IMR-90 (cell line): ENCODE data around the gene GOSR1. TPM values are rescaled to one million over a fixed set of nuclear protein-coding genes. Genes with fewer than 3 reads are reported as not detected.

ENCODE experiments used
- ATAC-seq: fragments of 200-7000 bp; cut with Tn5 transposase; 2 replicates; pipeline ENCODE4 v1.9.1; 2020; ENCODE audit warnings: low read depth, mild to moderate bottlenecking, moderate library complexity
- BruUV-seq: library from RNA; stranded (reverse); fragments of 400-500 nt; replicated peaks from 2 replicates; lab custom pipeline; 2021; lab: Mats Ljungman, UMichigan
- CTCF ChIA-PET: fragments of 300-600 bp; formaldehyde crosslinking; extraction: SDS; loops from one replicate; lab custom pipeline; 2021; ENCODE audit warnings: antibody characterized with exemption; lab: Yijun Ruan, JAX
- POLR2A ChIA-PET: fragments of 300-600 bp; sonication (Branson Sonifier 250); formaldehyde crosslinking; loops from one replicate; lab custom pipeline; 2022; ENCODE audit warnings: antibody characterized with exemption; ENCODE audit not compliant: unreplicated experiment; lab: Charles Lee
- DNase-seq: peaks from one replicate; pipeline ENCODE4 v3.0.0; 2013
- H2AFZ ChIP-seq: replicated peaks from 2 replicates; pipeline ENCODE3; 2013; ENCODE audit warnings: low read length, mild to moderate bottlenecking; ENCODE audit not compliant: poor library complexity
- H2AK5ac ChIP-seq: 2 replicates; pipeline ENCODE4 v1.6.1; 2013; ENCODE audit warnings: low read depth, low read length, inconsistent platforms
- H2AK9ac ChIP-seq: replicated peaks from 2 replicates; pipeline ENCODE3; 2013; ENCODE audit warnings: mild to moderate bottlenecking, low read depth, low read length, moderate library complexity; ENCODE audit not compliant: poor library complexity
- H2BK120ac ChIP-seq: 2 replicates; pipeline ENCODE4 v1.6.1; 2013; ENCODE audit warnings: low read depth, low read length, inconsistent platforms
- H2BK15ac ChIP-seq: 3 replicates; pipeline ENCODE4 v1.6.1; 2013; ENCODE audit warnings: low read depth, low read length, inconsistent platforms
- H2BK20ac ChIP-seq: 2 replicates; pipeline ENCODE4 v1.6.1; 2013; ENCODE audit warnings: low read depth, mild to moderate bottlenecking, inconsistent platforms, low read length, moderate library complexity
- H2BK5ac ChIP-seq: 2 replicates; pipeline ENCODE4 v1.6.1; 2013; ENCODE audit warnings: mild to moderate bottlenecking, low read depth, low read length, inconsistent platforms; ENCODE audit not compliant: poor library complexity, severe bottlenecking
- H3K14ac ChIP-seq: replicated peaks from 2 replicates; pipeline ENCODE4 v1.6.1; 2013; ENCODE audit warnings: low read depth, low read length, inconsistent platforms
- H3K18ac ChIP-seq: 2 replicates; pipeline ENCODE4 v1.6.1; 2013; ENCODE audit warnings: low read depth, low read length, control low read depth
- H3K23ac ChIP-seq: 2 replicates; pipeline ENCODE4 v1.6.1; 2013; ENCODE audit warnings: low read depth, low read length, inconsistent platforms
- H3K27ac ChIP-seq: 2 replicates; pipeline ENCODE4 v1.5.1; 2013; ENCODE audit warnings: mild to moderate bottlenecking, control low read depth, low read length; ENCODE audit not compliant: insufficient read depth
- H3K27me3 ChIP-seq: 2 replicates; pipeline ENCODE4 v1.6.1; 2013; ENCODE audit warnings: low read length; ENCODE audit not compliant: control insufficient read depth, insufficient read depth
- H3K36me3 ChIP-seq: 2 replicates; pipeline ENCODE4 v1.6.1; 2013; ENCODE audit warnings: low read length, mixed read lengths; ENCODE audit not compliant: control insufficient read depth, insufficient read depth
- H3K4ac ChIP-seq: 2 replicates; pipeline ENCODE4 v1.6.1; 2013; ENCODE audit warnings: low read depth, low read length, inconsistent platforms
- H3K4me1 ChIP-seq: 2 replicates; pipeline ENCODE4 v1.6.1; 2013; ENCODE audit warnings: low read length, mixed read lengths; ENCODE audit not compliant: control insufficient read depth, insufficient read depth
- H3K4me2 ChIP-seq: 2 replicates; pipeline ENCODE4 v1.6.1; 2013; ENCODE audit warnings: low read depth, mild to moderate bottlenecking, control low read depth, low read length, moderate library complexity
- H3K4me3 ChIP-seq: 2 replicates; pipeline ENCODE4 v1.5.1; 2013; ENCODE audit warnings: low read depth, mild to moderate bottlenecking, control low read depth, low read length, moderate library complexity; ENCODE audit not compliant: insufficient read depth
- H3K56ac ChIP-seq: 2 replicates; pipeline ENCODE4 v1.6.1; 2013; ENCODE audit warnings: low read length, inconsistent platforms; ENCODE audit not compliant: insufficient read depth; ENCODE audit errors: extremely low read depth
- H3K79me1 ChIP-seq, 2 experiments: 2 replicates each; pipeline ENCODE4 v1.6.1; 2013; ENCODE audit warnings: low read length in 2 of 2, inconsistent platforms in 1 of 2, low read depth in 1 of 2
- H3K9ac ChIP-seq: 2 replicates; pipeline ENCODE4 v1.6.1; 2013; ENCODE audit warnings: low read depth, low read length, control low read depth
- H3K9me1 ChIP-seq: 2 replicates; pipeline ENCODE4 v1.6.1; 2013; ENCODE audit warnings: low read length, inconsistent platforms; ENCODE audit not compliant: insufficient read depth
- H3K9me3 ChIP-seq: 2 replicates; pipeline ENCODE4 v1.6.1; 2013; ENCODE audit warnings: low read length; ENCODE audit not compliant: control insufficient read depth, insufficient read depth
- H4K20me1 ChIP-seq: 2 replicates; pipeline ENCODE4 v1.6.1; 2013; ENCODE audit warnings: low read length, inconsistent platforms; ENCODE audit not compliant: insufficient read depth
- H4K5ac ChIP-seq: 2 replicates; pipeline ENCODE4 v1.6.1; 2013; ENCODE audit warnings: mild to moderate bottlenecking, low read depth, low read length, control low read depth
- H4K8ac ChIP-seq, 2 experiments: 2 replicates each; pipeline ENCODE4 v1.6.1; 2013; ENCODE audit warnings: low read depth in 2 of 2, low read length in 2 of 2, control low read depth in 1 of 2, inconsistent platforms in 1 of 2
- H4K91ac ChIP-seq: 2 replicates; pipeline ENCODE4 v1.6.1; 2013; ENCODE audit warnings: low read depth, low read length, inconsistent platforms; ENCODE audit not compliant: insufficient read depth
- BHLHE40 ChIP-seq: fragments of 150-350 bp; IDR thresholded peaks from 2 replicates; pipeline ENCODE4 v1.6.1; 2016; ENCODE audit warnings: mild to moderate bottlenecking, low read depth, low read length
- CEBPB ChIP-seq: IDR thresholded peaks from 2 replicates; pipeline ENCODE4 v1.6.1; 2012; ENCODE audit warnings: low read depth, low read length, improper control_type of control experiment
- CHD1 ChIP-seq: IDR thresholded peaks from 2 replicates; pipeline ENCODE4 v1.6.1; 2012; ENCODE audit warnings: low read depth, low read length, improper control_type of control experiment
- ELK1 ChIP-seq: fragments of 150-350 bp; IDR thresholded peaks from 2 replicates; pipeline ENCODE4 v1.6.1; 2016; ENCODE audit warnings: low read depth, mild to moderate bottlenecking, low read length, moderate library complexity, borderline replicate concordance
- FOS ChIP-seq: fragments of 150-350 bp; IDR thresholded peaks from 2 replicates; pipeline ENCODE4 v1.6.1; 2016; ENCODE audit warnings: low read depth, low read length
- MAFK ChIP-seq: IDR thresholded peaks from 2 replicates; pipeline ENCODE4 v1.6.1; 2012; ENCODE audit warnings: low read depth, low read length, improper control_type of control experiment
- MAZ ChIP-seq: IDR thresholded peaks from 2 replicates; pipeline ENCODE4 v1.6.1; 2012; ENCODE audit warnings: low read depth, mild to moderate bottlenecking, low read length, improper control_type of control experiment, moderate library complexity, borderline replicate concordance
- MXI1 ChIP-seq: IDR thresholded peaks from 2 replicates; pipeline ENCODE4 v1.6.1; 2012; ENCODE audit warnings: low read depth, mild to moderate bottlenecking, low read length, moderate library complexity, borderline replicate concordance
- NFE2L2 ChIP-seq: fragments of 150-350 bp; IDR thresholded peaks from 2 replicates; pipeline ENCODE4 v1.6.1; 2016; ENCODE audit warnings: low read depth, mild to moderate bottlenecking, low read length
- POLR2A ChIP-seq: IDR thresholded peaks from 2 replicates; pipeline ENCODE4 v1.6.1; 2012; ENCODE audit warnings: mild to moderate bottlenecking, low read depth, low read length
- RAD21 ChIP-seq: IDR thresholded peaks from 2 replicates; pipeline ENCODE4 v1.6.1; 2012; ENCODE audit warnings: low read length, improper control_type of control experiment
- RCOR1 ChIP-seq: IDR thresholded peaks from 2 replicates; pipeline ENCODE4 v1.6.1; 2012; ENCODE audit warnings: mild to moderate bottlenecking, low read length, improper control_type of control experiment; ENCODE audit not compliant: insufficient replicate concordance
- RFX5 ChIP-seq: IDR thresholded peaks from 2 replicates; pipeline ENCODE4 v1.8.0; 2012; ENCODE audit warnings: low read depth, mild to moderate bottlenecking, low read length, moderate library complexity
- SMC3 ChIP-seq: fragments of 150-350 bp; IDR thresholded peaks from 2 replicates; pipeline ENCODE4 v1.6.1; 2016; ENCODE audit warnings: low read depth, mild to moderate bottlenecking, antibody characterized with exemption, low read length, moderate library complexity
- USF2 ChIP-seq: fragments of 150-350 bp; IDR thresholded peaks from 2 replicates; pipeline ENCODE4 v1.6.1; 2017; ENCODE audit warnings: mild to moderate bottlenecking, antibody characterized with exemption, low read length, low read depth
- WGBS, 2 experiments: methylation state at CpG; one replicate each; pipeline versions ENCODE4 v1.1.5 to v1.1.7; 2013; ENCODE audit warnings: missing lambda C conversion rate in 2 of 2; ENCODE audit not compliant: insufficient read length in 1 of 2; ENCODE audit errors: extremely low coverage in 2 of 2; 5-methylcytosine and 5-hydroxymethylcytosine counted together
- dilution Hi-C: fragments of 300-500 bp; cut with HindIII; formaldehyde crosslinking; loops from one replicate; pipeline ENCODE4 v1.14.3; 2018; ENCODE audit warnings: low sequenced_read_pairs; ENCODE audit not compliant: unreplicated experiment
- in situ Hi-C: fragments of 300-500 bp; cut with MboI; formaldehyde crosslinking; loops from 3 replicates; pipeline ENCODE4 v1.14.3; 2019; ENCODE audit warnings: low sequenced_read_pairs, inconsistent platforms, mixed read lengths
- intact Hi-C: fragments of 100-400 bp; cut with micrococcal nuclease; formaldehyde crosslinking; loops from 2 replicates; pipeline ENCODE4 v1.10.0; 2022
- polyA plus RNA-seq, 3 experiments: library from polyadenylated mRNA; depleted of rRNA; stranded (reverse); fragments of >200 nt; gene quantifications; 2 replicates each; pipeline ENCODE4 v1.2.3, GENCODE V29; 2012; ENCODE audit warnings: low replicate concordance in 1 of 3
- total RNA-seq: library from RNA; depleted of rRNA; stranded (reverse); fragments of >200 nt; gene quantifications from 2 replicates; pipeline ENCODE4 v1.2.3, GENCODE V29; 2012
- TF ChIP-seq, protein P1 (sequence below): conservative IDR thresholded peaks from 2 replicates; pipeline ENCODE4 v1.5.1; 2012; ENCODE audit warnings: mild to moderate bottlenecking, low read depth, low read length, improper control_type of control experiment

Gene GOSR1
- total and polyA plus RNA-seq, 2 of the 4 experiments (the other 2 are of a cell fraction): 21.2 to 47.5 TPM

DNA sequence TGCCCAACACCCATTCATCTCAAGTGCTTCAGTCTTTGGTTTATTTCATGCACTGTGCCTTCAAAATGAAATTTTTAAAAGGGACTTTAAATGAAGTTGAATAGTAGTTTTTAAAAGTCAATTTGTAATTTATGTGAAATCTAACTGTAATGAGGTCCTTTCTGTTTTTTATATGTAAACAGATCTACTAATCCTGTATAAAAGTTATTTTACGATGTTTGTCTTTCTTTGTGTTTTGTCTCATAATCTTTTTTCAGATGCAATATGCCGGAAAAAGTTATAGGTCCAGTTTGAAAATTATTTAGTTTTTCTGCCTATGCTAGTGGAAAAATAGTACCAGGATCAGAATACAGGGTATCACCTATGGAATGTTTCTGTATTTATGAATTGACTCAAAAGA is 8.7 kb upstream of the GOSR1 start:
- no peak overlapping the region for H2AK9ac ChIP-seq
- ATAC-seq: no peak
- no peak overlapping the region for H2BK15ac ChIP-seq
- peaks cover 3% of the 10 kb centered on the region for H3K36me3 ChIP-seq
- H2BK120ac ChIP-seq: no peak overlapping the region
- H3K4me1 ChIP-seq: no peaks in the 10 kb centered on the region
- H3K79me1 ChIP-seq: no peaks in the 10 kb centered on the region
- H2BK5ac ChIP-seq: no peak overlapping the region
- no peak overlapping the region for H3K27ac ChIP-seq
- no peak overlapping the region for H2BK20ac ChIP-seq
- no peak overlapping the region for H4K5ac ChIP-seq
- no peak overlapping the region for H3K4me3 ChIP-seq
- H4K91ac ChIP-seq: no peak overlapping the region
- ChIA-PET POLR2A (no interaction called here), CTCF (no interaction called here)
- H3K9me3 ChIP-seq: no peaks in the 10 kb centered on the region
- H3K14ac ChIP-seq: no peak overlapping the region
- no peak overlapping the region for H3K56ac ChIP-seq
- H3K9me1 ChIP-seq: 0 out of 2 replicates have a peak, but pooled peaks cover 2% of the 10 kb centered on the region
- no peak overlapping the region for H2AK5ac ChIP-seq
- no peak overlapping the region for H3K4ac ChIP-seq
- H3K27me3 ChIP-seq: no peaks in the 10 kb centered on the region
- intact Hi-C loops (no loop called here), dilution Hi-C loops (no loop called here), in situ Hi-C loops (no loop called here)
- H3K18ac ChIP-seq: no peak overlapping the region
- H4K8ac ChIP-seq: no peak overlapping the region
- H3K9ac ChIP-seq: no peak overlapping the region
- no peak overlapping the region for H3K4me2 ChIP-seq
- DNase-seq: no peak
- WGBS, 2 experiments: no CpG with 5 or more reads among the region's 2 CpGs
- TF ChIP-seq RFX5 (no peak), CHD1 (no peak), MXI1 (no peak), BHLHE40 (no peak), MAZ (no peak), USF2 (no peak), ELK1 (no peak), CEBPB (no peak), RAD21 (no peak), SMC3 (no peak), POLR2A (no peak), FOS (no peak), RCOR1 (no peak), NFE2L2 (no peak), MAFK (no peak)
- TF ChIP-seq, protein P1, sequence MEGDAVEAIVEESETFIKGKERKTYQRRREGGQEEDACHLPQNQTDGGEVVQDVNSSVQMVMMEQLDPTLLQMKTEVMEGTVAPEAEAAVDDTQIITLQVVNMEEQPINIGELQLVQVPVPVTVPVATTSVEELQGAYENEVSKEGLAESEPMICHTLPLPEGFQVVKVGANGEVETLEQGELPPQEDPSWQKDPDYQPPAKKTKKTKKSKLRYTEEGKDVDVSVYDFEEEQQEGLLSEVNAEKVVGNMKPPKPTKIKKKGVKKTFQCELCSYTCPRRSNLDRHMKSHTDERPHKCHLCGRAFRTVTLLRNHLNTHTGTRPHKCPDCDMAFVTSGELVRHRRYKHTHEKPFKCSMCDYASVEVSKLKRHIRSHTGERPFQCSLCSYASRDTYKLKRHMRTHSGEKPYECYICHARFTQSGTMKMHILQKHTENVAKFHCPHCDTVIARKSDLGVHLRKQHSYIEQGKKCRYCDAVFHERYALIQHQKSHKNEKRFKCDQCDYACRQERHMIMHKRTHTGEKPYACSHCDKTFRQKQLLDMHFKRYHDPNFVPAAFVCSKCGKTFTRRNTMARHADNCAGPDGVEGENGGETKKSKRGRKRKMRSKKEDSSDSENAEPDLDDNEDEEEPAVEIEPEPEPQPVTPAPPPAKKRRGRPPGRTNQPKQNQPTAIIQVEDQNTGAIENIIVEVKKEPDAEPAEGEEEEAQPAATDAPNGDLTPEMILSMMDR: no peak
- BruUV-seq: no TSS peak
- no peak overlapping the region for H3K23ac ChIP-seq
- H2AFZ ChIP-seq: no peak overlapping the region
- no peaks in the 10 kb centered on the region for H4K20me1 ChIP-seq
